Measurements from ENCODE around the gene LEFTY2. TPM values are rescaled to one million over a fixed set of nuclear protein-coding genes. Genes with fewer than 3 reads are reported as not detected.

LEFTY2 gene
- total and polyA plus RNA-seq, 9 of the 15 experiments (the other 6 are each of a cell fraction or from before 2014, with no cell fraction given) = 0.04 to 0.14 TPM; not detected in 7

- no peak for TF ChIP-seq ELK3 (CRISPR knock-in tag; IDR thresholded peaks at IDR 0.05)
- no peak for TF ChIP-seq U2AF2 (optimal IDR thresholded peaks at IDR 0.05; ENCODE audit: low read depth, low read length)
- TF ChIP-seq KAT8 (IDR thresholded peaks at IDR 0.05; ENCODE audit: low read depth) = no peak
- TF ChIP-seq FOXP4 (CRISPR knock-in tag; IDR thresholded peaks at IDR 0.05; ENCODE audit: borderline replicate concordance) = no peak
- TF ChIP-seq ZNF280B (CRISPR knock-in tag; IDR thresholded peaks at IDR 0.05) = no peak
Measured at GRCh38 chr1:225923692-225924555, 17.1 kb downstream of the LEFTY2 start, which contains the start of gene PYCR2 (continued).
